ENCODE results near the gene STOX2. TPM values are rescaled to one million over a fixed set of nuclear protein-coding genes. Genes with fewer than 3 reads are reported as not detected.

The STOX2 gene
- total RNA-seq, 1 donor from 2014 or later = 11.6 TPM

DNA sequence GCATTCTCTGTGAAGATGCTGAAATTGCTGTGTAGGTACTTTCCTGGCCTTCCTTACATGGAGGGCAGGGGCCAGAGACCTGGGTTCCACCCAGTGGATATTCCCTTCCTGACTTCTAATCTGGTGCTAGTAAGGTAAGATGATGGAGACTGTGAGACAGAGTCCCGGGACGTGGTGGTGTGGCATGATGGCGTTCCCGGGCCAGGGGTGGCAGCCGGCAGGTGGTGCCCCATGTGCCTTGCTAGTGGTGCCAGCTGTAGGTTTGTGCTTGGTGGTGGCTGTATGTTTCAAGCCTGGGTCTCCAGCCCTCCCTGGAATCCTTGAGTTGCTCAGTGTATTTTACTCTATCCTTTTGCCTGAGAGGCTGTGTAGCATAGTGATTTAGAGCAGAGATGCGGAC lies 10.9 kb downstream of the STOX2 start:
- H3K4me3 ChIP-seq = no peak overlapping the region
- peaks cover 14% of the 10 kb centered on the region for H3F3A ChIP-seq (ENCODE audit: low read depth)
- H3K27ac ChIP-seq = no peak overlapping the region
- Mint-ChIP-seq H3K27ac (no peak overlapping the region), H3K27me3 (ENCODE audit: insufficient read depth, low read depth) (peaks cover 4% of the 10 kb centered on the region), H3K9me3 (peaks cover 25% of the 10 kb centered on the region), H3K36me3 (peaks cover 39% of the 10 kb centered on the region), H3K4me1 (peaks cover 14% of the 10 kb centered on the region), H3K4me3 (no peak overlapping the region)
- no peaks in the 10 kb centered on the region for H3K36me3 ChIP-seq
- H3K9ac ChIP-seq = no peak overlapping the region
- DNase-seq (ENCODE audit: low spot score) = no peak
- H3K27me3 ChIP-seq = peaks cover 8% of the 10 kb centered on the region
- H4K20me1 ChIP-seq (ENCODE audit: low read depth) = peaks cover 55% of the 10 kb centered on the region
- peaks cover 85% of the 10 kb centered on the region for H3K79me2 ChIP-seq (ENCODE audit: low read depth)
- no peaks in the 10 kb centered on the region for H3K9me3 ChIP-seq (ENCODE audit: low read depth)
- no peak for TF ChIP-seq EZH2phosphoT487 (IDR thresholded peaks at IDR 0.05)
- TF ChIP-seq EZH2 (IDR thresholded peaks at IDR 0.05) = no peak
- TF ChIP-seq, protein P1, sequence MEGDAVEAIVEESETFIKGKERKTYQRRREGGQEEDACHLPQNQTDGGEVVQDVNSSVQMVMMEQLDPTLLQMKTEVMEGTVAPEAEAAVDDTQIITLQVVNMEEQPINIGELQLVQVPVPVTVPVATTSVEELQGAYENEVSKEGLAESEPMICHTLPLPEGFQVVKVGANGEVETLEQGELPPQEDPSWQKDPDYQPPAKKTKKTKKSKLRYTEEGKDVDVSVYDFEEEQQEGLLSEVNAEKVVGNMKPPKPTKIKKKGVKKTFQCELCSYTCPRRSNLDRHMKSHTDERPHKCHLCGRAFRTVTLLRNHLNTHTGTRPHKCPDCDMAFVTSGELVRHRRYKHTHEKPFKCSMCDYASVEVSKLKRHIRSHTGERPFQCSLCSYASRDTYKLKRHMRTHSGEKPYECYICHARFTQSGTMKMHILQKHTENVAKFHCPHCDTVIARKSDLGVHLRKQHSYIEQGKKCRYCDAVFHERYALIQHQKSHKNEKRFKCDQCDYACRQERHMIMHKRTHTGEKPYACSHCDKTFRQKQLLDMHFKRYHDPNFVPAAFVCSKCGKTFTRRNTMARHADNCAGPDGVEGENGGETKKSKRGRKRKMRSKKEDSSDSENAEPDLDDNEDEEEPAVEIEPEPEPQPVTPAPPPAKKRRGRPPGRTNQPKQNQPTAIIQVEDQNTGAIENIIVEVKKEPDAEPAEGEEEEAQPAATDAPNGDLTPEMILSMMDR (IDR thresholded peaks at IDR 0.05) = no peak
- H3K4me1 ChIP-seq = peaks cover 10% of the 10 kb centered on the region
- no peak overlapping the region for H2AFZ ChIP-seq (replicated peaks)
- H3K4me2 ChIP-seq = no peak overlapping the region

- peaks cover 65% of the 10 kb centered on the region for H4K20me1 ChIP-seq (ENCODE audit: low read depth)
- H3K27me3 ChIP-seq = peaks cover 6% of the 10 kb centered on the region
- H3K9me3 ChIP-seq (ENCODE audit: low read depth) = no peaks in the 10 kb centered on the region
- no peaks in the 10 kb centered on the region for H3K36me3 ChIP-seq
- no peak overlapping the region for H2AFZ ChIP-seq (replicated peaks)
- Mint-ChIP-seq H3K27ac (no peak overlapping the region), H3K4me1 (peaks cover 31% of the 10 kb centered on the region), H3K4me3 (no peak overlapping the region), H3K27me3 (ENCODE audit: insufficient read depth, low read depth) (peaks cover 6% of the 10 kb centered on the region), H3K36me3 (peaks cover 54% of the 10 kb centered on the region), H3K9me3 (peaks cover 39% of the 10 kb centered on the region)
- no peak overlapping the region for H3K27ac ChIP-seq
- H3K4me1 ChIP-seq = peaks cover 16% of the 10 kb centered on the region
- DNase-seq (ENCODE audit: low spot score) = no peak
- H3K4me2 ChIP-seq = no peak overlapping the region
- peaks cover 77% of the 10 kb centered on the region for H3K79me2 ChIP-seq (ENCODE audit: low read depth)
- H3F3A ChIP-seq (ENCODE audit: low read depth) = peaks cover 14% of the 10 kb centered on the region
- H3K9ac ChIP-seq = no peak overlapping the region
- no peak overlapping the region for H3K4me3 ChIP-seq
- TF ChIP-seq, protein P1 (IDR thresholded peaks at IDR 0.05) = no peak
- no peak for TF ChIP-seq EZH2phosphoT487 (IDR thresholded peaks at IDR 0.05)
- no peak for TF ChIP-seq EZH2 (IDR thresholded peaks at IDR 0.05)
These were observed 13.6 kb downstream of the STOX2 start for GRCh38 chr4:183918696-183919095.

- peaks cover 37% of the 10 kb centered on the region for H3K9me3 Mint-ChIP-seq
- peaks cover 53% of the 10 kb centered on the region for H3K36me3 Mint-ChIP-seq
- peaks cover 16% of the 10 kb centered on the region for H3K4me1 ChIP-seq
- H3K9ac ChIP-seq = no peak overlapping the region
- H3K4me1 Mint-ChIP-seq = peaks cover 33% of the 10 kb centered on the region
- H3F3A ChIP-seq (ENCODE audit: low read depth) = peaks cover 14% of the 10 kb centered on the region
- no peak overlapping the region for H3K4me2 ChIP-seq
- no peak overlapping the region for H3K27ac Mint-ChIP-seq
- no peak overlapping the region for H3K27ac ChIP-seq
- no peak for TF ChIP-seq EZH2 (IDR thresholded peaks at IDR 0.05)
- no peak for TF ChIP-seq EZH2phosphoT487 (IDR thresholded peaks at IDR 0.05)
- TF ChIP-seq, protein P1 (IDR thresholded peaks at IDR 0.05) = no peak
- peaks cover 65% of the 10 kb centered on the region for H4K20me1 ChIP-seq (ENCODE audit: low read depth)
- H2AFZ ChIP-seq (replicated peaks) = no peak overlapping the region
- peaks cover 3% of the 10 kb centered on the region for H3K27me3 Mint-ChIP-seq (ENCODE audit: insufficient read depth, low read depth)
- no peak overlapping the region for H3K4me3 ChIP-seq
- peaks cover 6% of the 10 kb centered on the region for H3K27me3 ChIP-seq
- peaks cover 72% of the 10 kb centered on the region for H3K79me2 ChIP-seq (ENCODE audit: low read depth)
- H3K36me3 ChIP-seq = no peaks in the 10 kb centered on the region
- DNase-seq (ENCODE audit: low spot score) = no peak
- H3K4me3 Mint-ChIP-seq = no peak overlapping the region
- no peaks in the 10 kb centered on the region for H3K9me3 ChIP-seq (ENCODE audit: low read depth)
These were observed 14.0 kb downstream of the STOX2 start for GRCh38 chr4:183919141-183919540.

Data from neural progenitor cell (in vitro differentiated cells).